SIG-M5 (cell line): ENCODE measurements around the gene IGBP1.
"Not testable (repeated sequence)": the region's sequence is repeated elsewhere in the genome, so short reads cannot be mapped to it uniquely, and the experiment has no call there.

Experiments
- DNase-seq: peaks from one replicate; lab custom pipeline; 2025; lab: John Stamatoyannopoulos, UW

The IGBP1 gene

DNA sequence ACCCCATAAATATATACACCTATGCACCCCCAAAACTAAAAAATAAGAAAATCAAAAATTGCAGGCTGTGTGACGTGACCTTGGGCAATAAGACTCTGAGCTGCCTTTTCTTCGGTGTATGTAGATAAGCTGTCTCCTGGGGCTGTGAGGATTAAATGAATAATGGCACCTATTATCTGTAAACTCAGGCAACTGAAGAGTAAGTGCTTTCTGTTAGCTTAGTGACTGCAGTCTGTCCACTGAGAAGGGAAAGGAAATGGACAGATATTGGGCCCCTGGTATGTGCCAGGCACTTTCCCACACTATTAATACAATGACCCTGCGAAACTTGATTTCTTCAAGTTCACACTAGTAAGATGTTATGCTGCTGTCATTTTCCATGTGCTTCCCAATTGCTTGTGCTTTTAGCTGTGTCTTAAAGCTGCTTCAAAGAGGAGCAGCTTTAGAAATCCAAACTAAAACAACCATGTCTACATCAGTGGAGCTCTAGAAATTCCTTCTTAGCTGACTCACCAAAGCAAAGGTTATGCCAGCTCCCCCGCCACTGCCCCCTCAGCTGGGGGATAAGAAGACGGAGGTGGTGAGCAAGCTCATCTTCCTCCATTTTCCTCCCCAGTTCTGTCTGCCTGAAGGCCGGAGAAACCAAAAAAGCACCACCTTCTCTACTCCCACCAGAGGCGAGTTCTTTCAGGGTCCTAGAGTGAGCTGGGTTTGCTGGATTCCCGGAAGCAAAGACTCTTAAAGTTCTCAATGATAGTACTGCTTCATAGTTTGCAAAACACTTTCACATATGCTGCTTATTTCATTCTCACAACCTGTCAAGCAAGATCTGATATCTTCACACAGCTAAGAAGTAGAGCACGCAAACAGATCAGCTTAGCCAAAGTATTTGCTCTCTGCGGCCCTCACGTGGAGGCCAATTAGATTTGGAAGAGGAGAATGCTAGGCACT, 35.3 kb downstream of the IGBP1 start:
- DNase-seq, result no peak

DNA sequence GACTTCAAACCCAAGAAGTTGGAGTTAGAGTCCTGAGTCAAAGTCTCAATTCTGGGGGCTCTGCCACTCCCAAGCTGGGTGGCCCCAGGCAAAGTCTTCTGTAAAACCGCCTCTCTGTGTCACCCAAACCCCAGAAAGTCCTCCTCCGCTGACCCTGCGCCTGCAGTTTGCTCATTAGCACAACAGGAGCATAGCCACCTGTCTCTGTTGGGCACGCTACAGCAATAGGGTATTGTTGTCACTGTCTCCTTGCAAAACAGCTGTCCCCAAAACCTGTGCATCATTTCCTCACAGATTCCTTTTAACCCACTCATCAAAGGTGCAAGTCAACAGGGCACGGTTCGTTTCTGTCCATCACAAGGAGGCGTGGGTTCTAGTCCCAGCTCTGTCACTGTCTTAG, 36.0 kb downstream of the IGBP1 start:
- no peak for DNase-seq

DNA sequence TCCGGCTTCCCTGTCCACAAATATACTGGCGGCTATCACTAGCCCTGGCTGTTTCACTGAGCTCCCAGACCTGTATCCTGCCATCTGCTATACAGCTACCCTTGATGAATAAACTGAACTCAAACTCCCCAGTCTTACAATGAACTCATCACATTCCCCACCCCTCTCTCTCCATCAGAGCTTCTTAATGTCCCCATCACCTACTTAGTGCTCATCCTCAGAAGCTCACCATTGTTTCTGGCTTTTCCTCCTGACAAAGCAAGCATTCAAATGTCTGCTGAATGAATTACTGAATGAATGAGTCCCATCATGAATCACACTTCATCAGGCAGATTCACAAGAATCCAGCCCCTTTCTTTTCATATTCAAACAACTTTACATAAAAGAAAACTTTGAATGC, 38.4 kb downstream of the IGBP1 start:
- no peak for DNase-seq

DNA sequence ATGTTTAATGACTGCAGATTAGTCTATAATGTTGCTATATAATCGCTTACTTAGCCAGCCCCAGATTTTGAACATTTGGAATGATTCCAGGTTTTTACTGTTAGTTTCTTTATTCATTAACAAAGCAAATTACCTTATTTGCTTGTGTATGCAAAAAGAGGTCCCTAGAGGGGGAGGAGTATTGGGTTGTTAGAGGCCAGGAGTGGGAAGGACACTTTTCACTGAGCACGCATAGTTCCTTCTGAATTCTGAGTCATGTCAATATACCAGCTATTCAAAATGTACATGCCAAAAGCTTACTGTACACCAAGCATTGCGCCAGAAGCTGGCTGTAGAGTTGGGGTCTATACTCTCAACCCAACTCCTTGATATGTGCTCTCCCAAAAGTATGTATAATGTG, 39.0 kb downstream of the IGBP1 start:
- DNase-seq, result no peak

DNA sequence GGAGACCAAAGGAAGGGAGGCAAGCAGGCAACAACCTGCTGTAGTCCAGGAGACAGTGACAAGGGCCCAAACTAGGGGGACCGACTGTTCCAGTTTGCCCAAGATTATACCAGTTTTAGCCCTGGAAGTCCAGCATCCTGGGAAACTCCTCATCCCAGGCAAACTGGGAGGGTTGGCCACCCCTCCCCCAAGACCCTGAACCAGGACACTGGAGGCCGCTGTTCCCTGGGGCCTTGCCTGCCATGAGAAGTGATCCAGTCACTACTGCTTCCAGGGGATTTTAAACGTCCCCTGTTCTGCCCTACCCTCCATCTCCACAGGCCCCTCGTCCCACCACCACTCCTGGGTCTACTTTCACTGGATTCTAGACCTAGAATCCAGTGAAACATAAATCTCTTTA, 39.7 kb downstream of the IGBP1 start:
- DNase-seq, result no peak

DNA sequence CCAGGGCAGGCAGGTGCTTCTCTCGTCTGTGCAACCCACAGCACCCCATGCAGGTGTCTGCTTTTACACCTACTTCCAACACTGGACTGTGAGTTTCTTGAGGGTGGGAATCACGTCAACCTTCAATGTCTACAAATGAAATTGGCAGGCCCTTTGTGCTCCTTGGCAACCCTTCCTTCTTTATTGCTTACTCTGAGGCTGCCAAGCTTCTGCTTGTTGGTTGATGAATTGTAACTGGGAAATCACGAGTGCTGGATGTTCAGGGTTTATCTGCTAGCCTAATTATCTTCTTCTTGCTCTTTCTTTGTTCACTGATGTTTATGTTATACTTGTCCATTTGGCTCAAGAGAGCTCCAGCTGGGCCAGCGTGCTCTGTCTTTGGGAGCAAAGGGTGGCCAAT, 41.5 kb downstream of the IGBP1 start:
- DNase-seq, result no peak

DNA sequence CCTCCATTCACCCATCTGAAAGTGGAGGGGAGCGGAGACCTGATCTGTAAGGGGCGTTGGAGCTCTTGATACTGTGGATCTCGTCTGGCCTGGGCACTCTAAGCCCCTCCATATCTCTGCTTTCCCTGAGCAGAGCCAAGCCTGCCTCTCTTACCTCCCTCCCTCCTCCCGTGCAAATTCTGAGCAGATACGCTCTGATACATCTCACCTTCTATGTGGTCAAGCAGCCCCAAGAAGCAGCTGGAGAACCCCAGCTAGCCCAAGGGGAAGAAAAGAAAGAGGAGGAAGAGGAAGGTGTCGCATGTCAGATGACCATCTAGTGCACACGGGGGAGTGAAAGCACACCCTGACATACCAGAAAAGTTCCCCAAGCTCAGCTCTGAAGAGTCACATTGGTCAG, 42.1 kb downstream of the IGBP1 start:
- no peak for DNase-seq

DNA sequence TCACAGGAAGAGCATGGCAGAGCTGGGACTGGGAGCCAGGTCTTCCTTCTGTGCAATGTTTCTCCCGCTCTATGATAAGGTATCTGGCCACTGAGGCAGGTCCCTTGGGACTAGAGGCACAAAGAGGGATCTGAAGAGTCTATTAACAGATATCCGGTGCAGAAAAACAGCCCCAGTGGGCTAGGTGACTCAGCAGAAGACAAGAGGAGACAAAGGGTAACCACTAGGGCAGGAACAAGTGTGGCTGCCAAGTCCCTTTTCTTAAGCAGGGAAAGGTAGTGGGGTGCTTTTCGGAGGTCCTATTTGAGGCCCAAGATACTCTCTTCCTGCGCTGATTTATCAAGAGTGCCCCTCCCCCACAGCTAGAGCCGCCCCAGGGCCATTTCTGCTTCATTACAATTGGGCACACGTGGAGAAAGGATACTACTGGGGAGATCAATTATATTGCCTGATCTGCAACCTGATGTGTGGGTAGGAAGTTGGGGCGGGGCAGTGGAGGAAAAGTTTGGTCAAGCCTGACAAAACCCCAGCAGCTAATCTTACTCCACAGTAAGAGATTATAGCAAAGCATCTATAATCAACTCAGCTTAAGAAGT, 43.8 kb downstream of the IGBP1 start, which contains the start of gene DGAT2L6:
TSS of gene DGAT2L6 (plus strand) at position 546 of the 596 bp plus-strand sequence. CDS start 100 bp downstream, outside the sequence.
- DNase-seq, result no peak

DNA sequence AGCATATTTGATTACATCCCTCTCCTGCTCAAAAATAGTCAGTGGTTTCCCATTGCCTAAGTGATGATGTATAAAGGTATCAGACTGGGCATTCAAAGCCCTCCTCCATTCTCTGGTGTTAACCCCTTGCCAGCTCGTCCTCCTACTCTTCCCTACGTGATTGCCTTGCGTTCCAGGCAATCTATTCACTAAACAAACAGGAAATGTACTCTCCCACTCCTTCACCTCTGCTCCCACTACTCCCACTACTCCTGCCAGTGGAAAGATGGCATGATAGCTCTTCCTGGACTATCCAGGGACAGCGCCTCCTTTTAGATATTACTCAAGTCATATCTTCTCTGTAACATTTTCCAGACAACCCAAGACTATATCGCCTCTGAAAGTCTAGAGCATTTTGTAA, 49.8 kb downstream of the IGBP1 start:
- DNase-seq, result no peak

DNA sequence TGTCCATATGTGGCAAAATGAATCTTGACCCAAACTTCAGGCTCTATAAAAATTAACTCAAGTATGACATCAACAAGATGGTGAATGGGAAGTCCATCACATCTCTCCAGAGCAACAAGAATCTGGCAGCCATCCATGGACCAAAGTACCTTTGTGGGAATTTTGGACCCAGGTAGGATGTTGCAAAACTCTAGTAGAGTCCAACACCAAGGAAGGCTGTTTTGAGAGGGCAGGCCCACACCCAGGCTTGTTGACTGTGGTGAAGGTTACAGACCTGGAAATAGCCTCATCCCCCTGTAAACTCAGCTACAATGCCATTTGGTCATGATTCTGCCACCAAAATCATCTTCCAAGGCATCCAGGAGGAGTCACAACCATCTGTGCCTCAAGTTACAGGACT, 57.0 kb downstream of the IGBP1 start:
- no peak for DNase-seq

DNA sequence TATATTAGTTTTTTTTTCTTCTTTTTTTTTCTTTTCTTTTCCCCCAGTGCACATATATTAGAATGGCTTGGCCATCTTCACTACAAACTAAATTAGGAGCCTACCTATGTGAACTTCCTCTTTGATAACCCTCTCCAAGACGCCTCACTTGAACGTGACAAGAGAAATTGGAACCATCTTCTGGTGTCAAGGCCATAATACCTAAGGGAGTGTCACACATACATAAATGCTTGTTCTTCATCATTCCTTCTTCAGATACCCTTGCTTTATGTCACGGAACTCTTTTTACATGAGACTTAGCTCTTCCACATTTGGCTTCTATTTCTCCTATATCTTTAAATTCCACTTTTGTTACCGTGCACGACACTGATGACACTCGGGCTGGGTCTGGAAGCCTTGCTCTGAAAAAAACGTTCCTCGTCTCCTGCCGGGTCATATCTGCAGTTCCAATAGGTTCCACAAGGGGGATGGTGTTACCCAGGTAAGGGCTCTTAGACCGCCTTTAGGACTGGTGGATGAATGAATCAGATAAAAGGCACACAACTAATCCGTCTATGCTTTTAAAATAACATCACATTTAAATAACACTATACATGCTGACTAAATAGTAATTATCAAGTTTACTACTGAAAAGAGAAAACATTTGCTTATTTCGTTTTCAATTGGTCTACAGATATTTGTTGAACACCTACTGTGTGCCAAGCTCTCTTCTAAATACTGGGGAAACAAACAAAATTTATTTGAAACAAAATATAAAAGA, 63.9 kb downstream of the IGBP1 start:
- DNase-seq, result no peak

DNA sequence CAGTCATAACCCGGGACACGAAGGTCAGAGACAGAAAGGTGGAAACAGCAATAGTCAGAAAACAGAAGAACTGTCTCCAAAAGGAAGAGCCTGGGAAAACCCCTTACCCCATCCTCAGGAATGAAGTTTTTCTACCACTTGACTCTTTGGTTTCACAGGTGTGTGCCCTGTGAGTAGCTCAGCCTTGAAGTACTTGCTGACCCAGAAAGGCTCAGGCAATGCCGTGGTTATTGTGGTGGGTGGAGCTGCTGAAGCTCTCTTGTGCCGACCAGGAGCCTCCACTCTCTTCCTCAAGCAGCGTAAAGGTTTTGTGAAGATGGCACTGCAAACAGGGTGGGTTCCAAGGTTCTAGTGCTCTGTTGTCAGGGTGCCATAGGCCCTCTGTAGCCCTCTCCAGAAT, 68.5 kb downstream of the IGBP1 start:
- no peak for DNase-seq

DNA sequence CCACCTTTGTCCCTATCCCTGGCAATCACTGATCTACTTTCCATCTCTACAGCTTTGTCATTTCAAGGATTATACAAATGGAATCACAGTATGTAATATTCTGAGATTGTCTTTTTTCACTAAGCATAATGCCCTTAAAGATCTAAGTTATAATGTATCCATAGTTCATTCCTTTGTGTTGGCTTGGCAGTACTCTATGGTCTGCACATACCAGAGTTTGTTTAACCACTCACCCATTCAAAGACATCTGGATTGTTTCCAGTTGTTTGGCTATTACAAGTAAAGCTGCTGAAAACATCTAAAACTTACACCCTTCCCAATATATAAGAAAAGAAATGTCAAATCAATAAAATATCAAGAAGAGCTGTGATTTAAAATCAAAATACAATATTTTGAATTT, 75.2 kb downstream of the IGBP1 start:
- no peak for DNase-seq

DNA sequence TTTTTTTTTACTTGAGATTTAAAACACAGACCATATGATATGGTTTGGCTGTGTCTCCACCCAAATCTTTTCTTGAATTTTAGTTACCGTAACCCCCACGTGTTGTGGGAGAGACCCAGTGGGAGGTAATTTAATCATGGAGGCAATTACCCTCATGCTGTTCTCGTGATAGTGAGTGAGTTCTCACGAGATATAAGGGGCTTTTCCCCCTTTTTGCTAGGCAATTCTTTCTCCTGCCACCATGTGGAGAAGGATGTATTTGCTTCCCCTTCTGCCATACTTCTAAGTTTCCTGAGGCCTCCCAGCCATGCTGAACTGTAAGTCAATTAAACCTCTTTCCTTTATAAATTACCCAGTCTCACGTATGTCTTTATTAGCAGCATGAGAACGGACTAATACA, 76.3 kb downstream of the IGBP1 start:
- not testable (repeated sequence) for DNase-seq
